ENCODE measurements around the gene ARSD. TPM values are rescaled to one million over a fixed set of nuclear protein-coding genes. Genes with fewer than 3 reads are reported as not detected.

ARSD gene
- total and polyA plus RNA-seq, 2 of the 13 experiments (the other 11 are each of a cell fraction or from before 2014, with no cell fraction given) = 4.8 to 6.8 TPM

DNA sequence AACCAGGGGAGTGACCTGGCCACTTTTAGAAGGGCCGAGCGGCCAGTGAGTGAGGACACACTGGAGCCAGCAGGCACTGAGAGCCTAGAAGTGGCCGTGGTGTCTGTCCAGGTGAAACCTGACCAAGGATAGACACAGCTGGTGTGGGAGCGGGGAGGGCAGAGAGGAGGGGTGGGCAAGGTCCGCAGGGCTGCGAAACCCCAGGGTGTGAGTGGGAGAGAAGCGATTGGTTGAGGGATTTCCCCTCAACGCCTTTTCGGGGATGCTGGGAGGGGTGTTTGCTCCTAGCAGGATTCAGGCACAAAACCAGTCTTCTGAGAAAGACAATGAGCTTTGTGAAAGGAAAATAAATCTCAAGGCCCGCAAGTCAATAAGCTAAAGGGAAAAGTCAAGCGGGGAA, 33.2 kb upstream of the ARSD start (continued):
- TF ChIP-seq SP2 (CRISPR knock-in tag; IDR thresholded peaks at IDR 0.05) (no peak), REL (CRISPR knock-in tag; conservative IDR thresholded peaks at IDR 0.05) (no peak), SALL1 (CRISPR knock-in tag; IDR thresholded peaks at IDR 0.05) (no peak), ZNF773 (CRISPR knock-in tag; IDR thresholded peaks at IDR 0.05; ENCODE audit: borderline replicate concordance) (no peak), HNF4A (CRISPR knock-in tag; IDR thresholded peaks at IDR 0.05) (0 out of 2 replicates have a peak, but pooled peaks have one; percentile 15), ZNF326 (CRISPR knock-in tag; IDR thresholded peaks at IDR 0.05; ENCODE audit: borderline replicate concordance) (no peak), ZNF672 (CRISPR knock-in tag; IDR thresholded peaks at IDR 0.05) (no peak)
- TF ChIP-seq, protein P1, sequence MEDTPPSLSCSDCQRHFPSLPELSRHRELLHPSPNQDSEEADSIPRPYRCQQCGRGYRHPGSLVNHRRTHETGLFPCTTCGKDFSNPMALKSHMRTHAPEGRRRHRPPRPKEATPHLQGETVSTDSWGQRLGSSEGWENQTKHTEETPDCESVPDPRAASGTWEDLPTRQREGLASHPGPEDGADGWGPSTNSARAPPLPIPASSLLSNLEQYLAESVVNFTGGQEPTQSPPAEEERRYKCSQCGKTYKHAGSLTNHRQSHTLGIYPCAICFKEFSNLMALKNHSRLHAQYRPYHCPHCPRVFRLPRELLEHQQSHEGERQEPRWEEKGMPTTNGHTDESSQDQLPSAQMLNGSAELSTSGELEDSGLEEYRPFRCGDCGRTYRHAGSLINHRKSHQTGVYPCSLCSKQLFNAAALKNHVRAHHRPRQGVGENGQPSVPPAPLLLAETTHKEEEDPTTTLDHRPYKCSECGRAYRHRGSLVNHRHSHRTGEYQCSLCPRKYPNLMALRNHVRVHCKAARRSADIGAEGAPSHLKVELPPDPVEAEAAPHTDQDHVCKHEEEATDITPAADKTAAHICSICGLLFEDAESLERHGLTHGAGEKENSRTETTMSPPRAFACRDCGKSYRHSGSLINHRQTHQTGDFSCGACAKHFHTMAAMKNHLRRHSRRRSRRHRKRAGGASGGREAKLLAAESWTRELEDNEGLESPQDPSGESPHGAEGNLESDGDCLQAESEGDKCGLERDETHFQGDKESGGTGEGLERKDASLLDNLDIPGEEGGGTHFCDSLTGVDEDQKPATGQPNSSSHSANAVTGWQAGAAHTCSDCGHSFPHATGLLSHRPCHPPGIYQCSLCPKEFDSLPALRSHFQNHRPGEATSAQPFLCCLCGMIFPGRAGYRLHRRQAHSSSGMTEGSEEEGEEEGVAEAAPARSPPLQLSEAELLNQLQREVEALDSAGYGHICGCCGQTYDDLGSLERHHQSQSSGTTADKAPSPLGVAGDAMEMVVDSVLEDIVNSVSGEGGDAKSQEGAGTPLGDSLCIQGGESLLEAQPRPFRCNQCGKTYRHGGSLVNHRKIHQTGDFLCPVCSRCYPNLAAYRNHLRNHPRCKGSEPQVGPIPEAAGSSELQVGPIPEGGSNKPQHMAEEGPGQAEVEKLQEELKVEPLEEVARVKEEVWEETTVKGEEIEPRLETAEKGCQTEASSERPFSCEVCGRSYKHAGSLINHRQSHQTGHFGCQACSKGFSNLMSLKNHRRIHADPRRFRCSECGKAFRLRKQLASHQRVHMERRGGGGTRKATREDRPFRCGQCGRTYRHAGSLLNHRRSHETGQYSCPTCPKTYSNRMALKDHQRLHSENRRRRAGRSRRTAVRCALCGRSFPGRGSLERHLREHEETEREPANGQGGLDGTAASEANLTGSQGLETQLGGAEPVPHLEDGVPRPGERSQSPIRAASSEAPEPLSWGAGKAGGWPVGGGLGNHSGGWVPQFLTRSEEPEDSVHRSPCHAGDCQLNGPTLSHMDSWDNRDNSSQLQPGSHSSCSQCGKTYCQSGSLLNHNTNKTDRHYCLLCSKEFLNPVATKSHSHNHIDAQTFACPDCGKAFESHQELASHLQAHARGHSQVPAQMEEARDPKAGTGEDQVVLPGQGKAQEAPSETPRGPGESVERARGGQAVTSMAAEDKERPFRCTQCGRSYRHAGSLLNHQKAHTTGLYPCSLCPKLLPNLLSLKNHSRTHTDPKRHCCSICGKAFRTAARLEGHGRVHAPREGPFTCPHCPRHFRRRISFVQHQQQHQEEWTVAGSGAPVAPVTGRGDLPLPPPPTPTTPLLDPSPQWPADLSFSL (CRISPR knock-in tag; IDR thresholded peaks at IDR 0.05) = no peak
- TF ChIP-seq, protein P2, sequence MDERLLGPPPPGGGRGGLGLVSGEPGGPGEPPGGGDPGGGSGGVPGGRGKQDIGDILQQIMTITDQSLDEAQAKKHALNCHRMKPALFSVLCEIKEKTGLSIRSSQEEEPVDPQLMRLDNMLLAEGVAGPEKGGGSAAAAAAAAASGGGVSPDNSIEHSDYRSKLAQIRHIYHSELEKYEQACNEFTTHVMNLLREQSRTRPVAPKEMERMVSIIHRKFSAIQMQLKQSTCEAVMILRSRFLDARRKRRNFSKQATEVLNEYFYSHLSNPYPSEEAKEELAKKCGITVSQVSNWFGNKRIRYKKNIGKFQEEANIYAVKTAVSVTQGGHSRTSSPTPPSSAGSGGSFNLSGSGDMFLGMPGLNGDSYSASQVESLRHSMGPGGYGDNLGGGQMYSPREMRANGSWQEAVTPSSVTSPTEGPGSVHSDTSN (CRISPR knock-in tag; IDR thresholded peaks at IDR 0.05) = no peak
